GM18517 (cell line): ENCODE results near the gene NMRK1.
A peak's percentile ranks its signal among the peaks of the same experiment; 100 is the strongest.

Experiments used
- ATAC-seq: cut with Tn5 transposase; IDR thresholded peaks from one replicate; pipeline ENCODE4 v1.9.1; 2021; ENCODE audit warnings: mild to moderate bottlenecking, moderate library complexity; ENCODE audit not compliant: unreplicated experiment

The NMRK1 gene

GRCh38 chr9:75063556-75064305 is 24.2 kb downstream of the NMRK1 start:
- ATAC-seq = no peak

GRCh38 chr9:75061169-75061568 is 26.8 kb downstream of the NMRK1 start:
- no peak for ATAC-seq

GRCh38 chr9:75054368-75055001 is 33.5 kb downstream of the NMRK1 start:
- ATAC-seq = no peak

- ATAC-seq = peak; percentile 96
Observed at GRCh38 chr9:75053869-75054268, 34.1 kb downstream of the NMRK1 start.

- no peak for ATAC-seq
Observed at GRCh38 chr9:75051285-75051684, 36.7 kb downstream of the NMRK1 start.

GRCh38 chr9:75047506-75047905 is 40.4 kb downstream of the NMRK1 start:
- no peak for ATAC-seq

- no peak for ATAC-seq
Observed at GRCh38 chr9:75046725-75047345, 41.1 kb downstream of the NMRK1 start.

GRCh38 chr9:75041041-75041440 is 46.9 kb downstream of the NMRK1 start:
- ATAC-seq = no peak

- no peak for ATAC-seq
Observed at GRCh38 chr9:75039801-75040200, 48.2 kb downstream of the NMRK1 start.

GRCh38 chr9:75039009-75039408 is 48.9 kb downstream of the NMRK1 start:
- ATAC-seq = no peak

- no peak for ATAC-seq
Observed at GRCh38 chr9:75036793-75037192, 51.2 kb downstream of the NMRK1 start.

- peak; percentile 93 for ATAC-seq
Observed at GRCh38 chr9:75033791-75034473, 54.0 kb downstream of the NMRK1 start.

GRCh38 chr9:75027187-75028107 is 60.5 kb downstream of the NMRK1 start:
- peak; percentile 46 for ATAC-seq

GRCh38 chr9:75023846-75024245 is 64.1 kb downstream of the NMRK1 start:
- no peak for ATAC-seq

- no peak for ATAC-seq
Observed at GRCh38 chr9:75019654-75020053, 68.3 kb downstream of the NMRK1 start.

GRCh38 chr9:75019022-75019421 is 68.9 kb downstream of the NMRK1 start:
- no peak for ATAC-seq

GRCh38 chr9:75017378-75017777 is 70.6 kb downstream of the NMRK1 start:
- ATAC-seq = no peak

- ATAC-seq = no peak
Observed at GRCh38 chr9:75013735-75014134, 74.2 kb downstream of the NMRK1 start.
